GM10266 (cell line): ENCODE data around the gene PSAPL1.

Source experiments
- DNase-seq: peaks from one replicate; pipeline ENCODE4 v3.0.0; 2012; ENCODE audit errors: extremely low spot score
- TF ChIP-seq, protein P1 (sequence below): IDR thresholded peaks from 2 replicates; pipeline ENCODE4 v1.5.1; 2012; ENCODE audit warnings: mild to moderate bottlenecking, low read depth; ENCODE audit not compliant: control insufficient read depth, insufficient read depth; ENCODE audit errors: missing control alignments

The PSAPL1 gene

DNA sequence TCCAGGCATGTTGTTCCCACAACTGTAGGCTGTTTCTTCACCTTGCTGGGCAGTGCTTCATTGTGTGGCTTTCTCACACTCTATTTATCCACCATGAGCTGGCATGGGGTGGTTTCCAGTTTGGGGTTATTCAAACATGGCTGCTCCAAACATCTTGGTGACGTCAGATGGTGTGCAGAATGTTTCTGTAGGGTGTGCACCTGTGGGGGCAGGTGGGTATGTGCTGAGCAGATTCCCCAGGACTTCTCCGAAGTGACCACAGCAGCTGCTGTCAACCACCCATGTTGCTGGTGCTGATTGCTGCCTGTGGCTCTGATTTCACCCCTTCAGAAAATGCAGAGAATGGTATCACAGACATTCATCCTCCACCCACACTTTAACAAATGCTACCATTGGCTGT lies 5.0 kb upstream of the PSAPL1 start:
- no peak for DNase-seq
- TF ChIP-seq, protein P1, sequence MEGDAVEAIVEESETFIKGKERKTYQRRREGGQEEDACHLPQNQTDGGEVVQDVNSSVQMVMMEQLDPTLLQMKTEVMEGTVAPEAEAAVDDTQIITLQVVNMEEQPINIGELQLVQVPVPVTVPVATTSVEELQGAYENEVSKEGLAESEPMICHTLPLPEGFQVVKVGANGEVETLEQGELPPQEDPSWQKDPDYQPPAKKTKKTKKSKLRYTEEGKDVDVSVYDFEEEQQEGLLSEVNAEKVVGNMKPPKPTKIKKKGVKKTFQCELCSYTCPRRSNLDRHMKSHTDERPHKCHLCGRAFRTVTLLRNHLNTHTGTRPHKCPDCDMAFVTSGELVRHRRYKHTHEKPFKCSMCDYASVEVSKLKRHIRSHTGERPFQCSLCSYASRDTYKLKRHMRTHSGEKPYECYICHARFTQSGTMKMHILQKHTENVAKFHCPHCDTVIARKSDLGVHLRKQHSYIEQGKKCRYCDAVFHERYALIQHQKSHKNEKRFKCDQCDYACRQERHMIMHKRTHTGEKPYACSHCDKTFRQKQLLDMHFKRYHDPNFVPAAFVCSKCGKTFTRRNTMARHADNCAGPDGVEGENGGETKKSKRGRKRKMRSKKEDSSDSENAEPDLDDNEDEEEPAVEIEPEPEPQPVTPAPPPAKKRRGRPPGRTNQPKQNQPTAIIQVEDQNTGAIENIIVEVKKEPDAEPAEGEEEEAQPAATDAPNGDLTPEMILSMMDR = no peak

DNA sequence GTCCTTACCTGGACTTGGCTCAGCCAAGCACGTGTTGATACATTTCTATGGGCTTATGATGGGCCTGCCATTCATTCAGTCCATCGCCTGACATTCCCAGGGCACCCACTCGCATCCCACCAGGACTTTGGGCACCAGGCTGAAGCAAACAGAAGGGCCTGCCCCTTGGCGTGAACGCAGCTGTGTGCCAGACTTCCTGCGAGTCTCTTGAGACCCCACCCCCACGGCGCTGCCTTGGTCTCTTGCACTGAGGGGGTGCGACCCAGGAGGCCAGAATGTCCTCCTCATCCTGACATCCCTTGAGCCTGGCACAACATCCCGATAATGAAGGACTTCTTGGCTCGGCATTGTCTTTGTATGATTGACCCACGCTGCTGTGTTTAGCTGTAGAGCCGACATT lies 1.5 kb upstream of the PSAPL1 start:
- TF ChIP-seq, protein P1 = no peak
- no peak for DNase-seq

DNA sequence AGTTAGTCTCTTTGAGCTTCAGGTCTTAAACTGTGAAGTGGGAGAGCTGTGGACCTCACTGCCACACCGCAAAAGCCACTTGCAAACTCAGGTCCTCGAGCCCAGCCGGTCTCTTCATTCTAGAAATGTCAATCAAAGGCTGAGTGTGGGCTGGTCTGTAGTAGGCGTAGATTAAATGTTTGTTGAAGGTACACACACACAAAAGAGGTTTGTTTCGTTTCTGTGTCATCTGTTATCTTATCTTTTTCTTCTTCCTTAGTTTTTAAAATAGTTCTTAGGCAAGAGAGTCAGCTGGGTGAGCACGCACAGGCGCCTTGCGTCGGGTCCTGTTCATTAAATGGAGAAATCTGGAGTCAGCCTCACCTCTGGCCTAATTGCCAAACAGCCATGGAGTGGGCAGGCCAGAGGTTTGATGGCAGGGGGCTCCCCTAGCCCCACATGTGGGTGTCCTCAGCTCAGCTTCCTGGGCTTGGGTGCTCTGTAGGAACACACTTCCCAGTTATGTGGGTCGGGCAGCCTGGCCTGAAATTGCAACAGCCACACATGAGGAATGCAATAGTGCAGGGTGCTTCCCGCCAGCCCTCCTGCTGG lies 836 bp upstream of the PSAPL1 start:
- DNase-seq = no peak
- TF ChIP-seq, protein P1 = no peak

DNA sequence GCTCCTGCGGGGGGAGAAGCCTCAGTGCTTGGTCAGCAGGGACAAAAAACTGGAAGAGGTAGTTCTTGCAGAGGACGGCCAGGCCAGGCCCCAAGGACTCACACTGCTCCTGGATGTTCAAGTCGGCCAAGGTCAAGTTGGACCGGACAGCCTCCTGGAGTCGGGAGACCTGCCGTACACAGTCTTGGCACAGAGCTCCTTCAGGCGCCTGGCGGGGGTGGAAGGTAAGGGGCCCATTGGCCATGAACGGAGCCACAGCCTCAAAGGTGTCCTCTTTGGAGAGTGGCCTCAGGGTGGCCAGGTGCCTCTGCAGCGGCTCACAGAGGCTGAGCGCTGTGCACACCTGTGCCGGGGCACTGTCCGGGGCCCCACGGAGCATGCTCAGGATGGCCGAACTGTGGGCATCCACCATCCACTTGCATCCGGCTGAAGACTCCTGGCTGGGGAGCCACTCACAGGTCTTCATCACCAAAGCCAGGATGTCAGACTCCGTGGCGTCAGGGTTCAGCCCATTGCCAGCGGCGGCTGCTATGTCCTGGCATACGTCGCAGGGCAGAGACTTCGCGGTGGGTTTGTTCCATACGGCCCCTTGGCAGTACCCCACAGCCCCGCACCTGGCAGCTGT lies 477 bp downstream of the PSAPL1 start:
- TF ChIP-seq, protein P1 = no peak
- no peak for DNase-seq

DNA sequence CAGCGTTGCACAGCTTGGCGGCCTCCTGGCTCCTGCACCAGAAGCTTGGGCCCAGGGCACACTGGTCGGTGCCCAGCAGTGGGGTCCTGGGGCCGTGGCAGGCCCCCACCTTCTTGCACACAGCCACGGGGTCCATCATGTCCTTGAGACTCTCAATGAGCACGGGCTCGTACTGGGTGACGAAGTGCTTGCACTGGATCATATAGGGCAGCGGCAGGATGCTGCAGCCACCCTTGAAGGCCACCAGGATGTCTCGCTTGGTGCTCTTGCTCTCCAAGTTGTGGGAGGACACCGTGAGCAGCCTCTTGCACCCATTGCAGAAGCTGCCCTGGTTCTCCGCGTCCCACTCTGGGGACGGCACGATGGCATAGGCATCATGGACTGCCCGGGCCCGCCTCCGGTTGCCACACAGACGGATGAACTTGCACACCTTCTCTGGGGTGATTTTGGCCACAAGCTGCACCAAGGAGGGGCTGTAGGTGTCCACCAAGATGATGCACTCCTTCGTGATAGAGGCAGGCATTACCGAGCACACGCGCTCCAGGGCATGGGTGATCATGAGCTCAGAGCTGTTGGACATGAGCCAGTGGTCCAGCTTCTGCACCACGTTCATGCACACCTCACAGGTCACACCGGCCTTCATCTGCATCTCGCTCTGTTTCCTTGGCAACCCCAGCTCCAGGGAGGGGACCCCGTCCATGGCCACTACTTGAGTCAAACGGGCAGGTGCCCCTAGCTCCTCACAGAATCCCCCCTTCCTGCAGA lies 1.2 kb downstream of the PSAPL1 start:
- TF ChIP-seq, protein P1 = no peak
- no peak for DNase-seq

DNA sequence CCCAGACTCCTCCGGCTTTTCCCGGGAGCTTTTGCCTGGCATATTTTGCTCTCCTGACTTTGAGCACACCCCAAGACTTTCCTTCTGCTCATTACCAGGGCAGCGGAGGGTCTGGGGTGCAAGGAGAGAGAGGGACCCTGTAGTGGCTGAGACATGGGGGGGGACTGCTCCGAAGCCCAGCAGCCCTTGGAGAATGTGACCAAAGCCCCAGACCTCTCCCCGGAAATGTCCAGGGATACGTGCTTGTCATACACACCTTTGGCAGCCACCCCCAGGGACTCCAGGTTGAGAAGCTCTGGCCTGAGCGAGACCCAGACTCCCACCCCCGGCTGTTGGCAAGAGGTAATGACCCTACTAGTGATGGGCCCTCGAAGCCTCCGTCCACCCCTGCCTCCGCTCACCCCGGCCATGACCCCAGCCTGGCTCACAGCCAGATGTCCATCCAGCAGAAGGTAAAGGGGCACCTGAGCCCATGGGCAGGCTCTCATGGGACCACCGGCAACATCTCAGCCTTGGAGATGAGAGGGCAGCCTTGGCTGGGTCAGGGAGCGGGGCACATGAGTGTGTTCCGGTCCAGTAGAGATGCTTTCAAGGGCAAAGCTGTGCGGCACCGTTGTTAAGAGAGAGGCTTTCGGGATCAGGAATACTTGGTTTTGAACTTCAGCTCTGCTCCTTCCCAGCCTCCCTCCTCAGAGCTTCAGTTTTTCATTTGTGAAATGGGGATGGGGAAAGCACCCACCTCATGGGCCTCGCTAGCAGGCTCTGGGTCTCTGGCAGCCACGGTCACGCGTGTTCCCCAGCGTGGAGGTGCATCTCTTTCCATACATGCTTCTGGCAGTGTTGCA lies 2.0 kb downstream of the PSAPL1 start:
- TF ChIP-seq, protein P1 = no peak
- no peak for DNase-seq
